ENCODE data around the gene EFCC1.

The EFCC1 gene

GRCh38 chr3:128992926-128993460, 8.1 kb upstream of the EFCC1 start:
- no peaks in the 10 kb centered on the region for H4K20me1 ChIP-seq (ENCODE audit: insufficient read depth, low read length)
- no peak overlapping the region for H3K4me3 ChIP-seq (ENCODE audit: low read length)
- H2AFZ ChIP-seq (ENCODE audit: low read depth, low read length): no peak overlapping the region
- no peak overlapping the region for H3K4me2 ChIP-seq (ENCODE audit: low read length)
- H3K79me2 ChIP-seq (ENCODE audit: low read length): no peaks in the 10 kb centered on the region
- no peaks in the 10 kb centered on the region for H3K36me3 ChIP-seq (replicated peaks; ENCODE audit: low read depth, low read length)
- H3K27ac ChIP-seq (ENCODE audit: low read length): no peak overlapping the region
- H3K9ac ChIP-seq (ENCODE audit: low read length): no peak overlapping the region
- H3K4me1 ChIP-seq (ENCODE audit: low read length): peaks cover 5% of the 10 kb centered on the region
- H3K9me3 ChIP-seq (ENCODE audit: insufficient read depth, low read length): no peaks in the 10 kb centered on the region
- TF ChIP-seq, protein P1, sequence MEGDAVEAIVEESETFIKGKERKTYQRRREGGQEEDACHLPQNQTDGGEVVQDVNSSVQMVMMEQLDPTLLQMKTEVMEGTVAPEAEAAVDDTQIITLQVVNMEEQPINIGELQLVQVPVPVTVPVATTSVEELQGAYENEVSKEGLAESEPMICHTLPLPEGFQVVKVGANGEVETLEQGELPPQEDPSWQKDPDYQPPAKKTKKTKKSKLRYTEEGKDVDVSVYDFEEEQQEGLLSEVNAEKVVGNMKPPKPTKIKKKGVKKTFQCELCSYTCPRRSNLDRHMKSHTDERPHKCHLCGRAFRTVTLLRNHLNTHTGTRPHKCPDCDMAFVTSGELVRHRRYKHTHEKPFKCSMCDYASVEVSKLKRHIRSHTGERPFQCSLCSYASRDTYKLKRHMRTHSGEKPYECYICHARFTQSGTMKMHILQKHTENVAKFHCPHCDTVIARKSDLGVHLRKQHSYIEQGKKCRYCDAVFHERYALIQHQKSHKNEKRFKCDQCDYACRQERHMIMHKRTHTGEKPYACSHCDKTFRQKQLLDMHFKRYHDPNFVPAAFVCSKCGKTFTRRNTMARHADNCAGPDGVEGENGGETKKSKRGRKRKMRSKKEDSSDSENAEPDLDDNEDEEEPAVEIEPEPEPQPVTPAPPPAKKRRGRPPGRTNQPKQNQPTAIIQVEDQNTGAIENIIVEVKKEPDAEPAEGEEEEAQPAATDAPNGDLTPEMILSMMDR (IDR thresholded peaks at IDR 0.05; ENCODE audit: low read depth, low read length): no peak
- TF ChIP-seq EZH2phosphoT487 (IDR thresholded peaks at IDR 0.05; ENCODE audit: low read depth): no peak
- 0 out of 2 replicates have a peak, but pooled peaks cover 4% of the 10 kb centered on the region for H3K27me3 ChIP-seq (ENCODE audit: low read depth, low read length)

DNA sequence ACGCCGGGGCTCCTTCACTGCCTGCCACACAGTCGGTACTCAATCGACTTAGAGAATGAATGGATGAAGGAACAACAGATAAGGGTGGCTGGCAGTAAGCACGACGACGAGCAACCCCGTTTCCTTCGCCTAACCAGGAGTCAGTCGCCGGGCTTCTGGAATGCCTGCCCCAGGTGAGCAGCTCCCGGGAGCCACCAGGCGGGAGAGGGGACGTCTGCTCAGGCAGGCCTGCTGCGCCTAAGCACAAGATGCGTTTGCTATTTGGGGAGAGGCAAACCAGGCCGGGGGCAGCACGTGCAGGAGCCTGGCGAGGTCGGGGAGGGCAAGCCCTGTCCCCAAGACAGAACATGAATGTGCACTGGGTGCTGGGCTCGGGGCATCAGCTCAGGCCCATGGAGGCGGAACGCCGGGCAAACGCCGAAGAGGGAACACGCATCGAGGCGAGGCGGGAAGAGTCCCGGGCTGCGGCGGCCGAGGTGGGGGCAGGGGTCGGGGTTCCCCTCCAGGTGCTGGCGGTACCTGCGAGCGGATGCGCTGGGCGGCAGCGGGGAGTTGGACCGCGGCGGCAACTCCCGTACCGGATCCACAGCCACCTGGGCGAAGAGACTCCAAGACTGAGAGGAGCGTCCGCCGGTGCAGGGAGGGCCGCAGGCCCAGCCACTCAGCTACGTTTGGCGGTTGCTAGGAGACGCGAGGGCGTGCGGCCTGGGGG, 7.5 kb upstream of the EFCC1 start, which contains the start of gene CFAP92:
Gene CFAP92 (minus strand): TSS at position 616 of the 712 bp plus-strand sequence. CDS start 772 bp downstream, outside the sequence.
- Histone ChIP-seq H2AFZ (ENCODE audit: low read depth, low read length) (peak within 1 kb of the TSS; percentile 70; the same call in 1 of the 2 replicates), H3K4me3 (ENCODE audit: low read length) (peak within 1 kb of the TSS; percentile 76), H3K79me2 (ENCODE audit: low read length) (no peaks in the 10 kb centered on the region), H3K4me2 (ENCODE audit: low read length) (peak within 1 kb of the TSS; percentile 92), H3K27me3 (ENCODE audit: low read depth, low read length) (0 out of 2 replicates have a peak, but pooled peaks cover 4% of the 10 kb centered on the region), H4K20me1 (ENCODE audit: insufficient read depth, low read length) (no peaks in the 10 kb centered on the region), H3K36me3 (replicated peaks; ENCODE audit: low read depth, low read length) (no peaks in the 10 kb centered on the region), H3K4me1 (ENCODE audit: low read length) (peaks cover 5% of the 10 kb centered on the region), H3K9ac (ENCODE audit: low read length) (no peak within 1 kb of the TSS), H3K27ac (ENCODE audit: low read length) (no peak within 1 kb of the TSS), H3K9me3 (ENCODE audit: insufficient read depth, low read length) (no peaks in the 10 kb centered on the region)
- TF ChIP-seq, protein P1 (IDR thresholded peaks at IDR 0.05; ENCODE audit: low read depth, low read length): no peak
- no peak for TF ChIP-seq EZH2phosphoT487 (IDR thresholded peaks at IDR 0.05; ENCODE audit: low read depth)

DNA sequence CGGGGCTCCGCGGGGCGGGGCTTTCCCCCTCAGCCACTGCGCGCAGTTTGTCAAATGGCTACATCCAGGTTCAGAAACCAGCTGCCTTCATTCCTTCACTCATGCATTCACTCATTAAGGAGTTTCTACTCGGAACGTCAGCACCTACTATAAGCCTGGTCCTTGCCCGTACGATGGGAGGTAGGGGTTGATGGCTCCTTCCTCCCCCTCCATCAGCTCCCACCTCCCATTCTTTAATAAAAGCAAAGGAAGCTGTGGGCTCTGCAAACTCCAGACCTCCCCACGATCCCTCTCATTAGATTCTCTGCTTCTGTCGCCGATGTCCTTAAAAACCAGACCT, 7.0 kb upstream of the EFCC1 start:
- no peaks in the 10 kb centered on the region for H3K79me2 ChIP-seq (ENCODE audit: low read length)
- peak overlapping the region; percentile 76 for H3K4me3 ChIP-seq (ENCODE audit: low read length)
- no peaks in the 10 kb centered on the region for H4K20me1 ChIP-seq (ENCODE audit: insufficient read depth, low read length)
- H2AFZ ChIP-seq (ENCODE audit: low read depth, low read length): peak overlapping the region; percentile 2; the same call in 1 of the 2 replicates
- no peak overlapping the region for H3K9ac ChIP-seq (ENCODE audit: low read length)
- H3K36me3 ChIP-seq (replicated peaks; ENCODE audit: low read depth, low read length): no peaks in the 10 kb centered on the region
- H3K27ac ChIP-seq (ENCODE audit: low read length): no peak overlapping the region
- peak overlapping the region; percentile 92 for H3K4me2 ChIP-seq (ENCODE audit: low read length)
- TF ChIP-seq, protein P1 (IDR thresholded peaks at IDR 0.05; ENCODE audit: low read depth, low read length): no peak
- TF ChIP-seq EZH2phosphoT487 (IDR thresholded peaks at IDR 0.05; ENCODE audit: low read depth): no peak
- H3K4me1 ChIP-seq (ENCODE audit: low read length): peaks cover 5% of the 10 kb centered on the region
- no peaks in the 10 kb centered on the region for H3K9me3 ChIP-seq (ENCODE audit: insufficient read depth, low read length)
- H3K27me3 ChIP-seq (ENCODE audit: low read depth, low read length): 0 out of 2 replicates have a peak, but pooled peaks cover 4% of the 10 kb centered on the region
